Left renal pelvis (tissue), 4 donors: ENCODE measurements around the gene PHF14. TPM values are rescaled to one million over a fixed set of nuclear protein-coding genes. Genes with fewer than 3 reads are reported as not detected.

Experiments
- DNase-seq, 4 donors: peaks; one replicate each; pipeline ENCODE4 v3.0.0-alpha.2; 2013; ENCODE audit warnings: low read depth in 4 of 4, low spot score in 3 of 4
- polyA plus RNA-seq, 4 donors: library from polyadenylated mRNA; unstranded; fragments of 120-200 nt; gene quantifications; one replicate each; pipeline ENCODE4 v1.2.1, GENCODE V29; 2013; ENCODE audit not compliant: insufficient read length in 4 of 4

Gene PHF14
- polyA plus RNA-seq, 4 donors: 64.3 to 78.6 (median 75.3) TPM

DNA sequence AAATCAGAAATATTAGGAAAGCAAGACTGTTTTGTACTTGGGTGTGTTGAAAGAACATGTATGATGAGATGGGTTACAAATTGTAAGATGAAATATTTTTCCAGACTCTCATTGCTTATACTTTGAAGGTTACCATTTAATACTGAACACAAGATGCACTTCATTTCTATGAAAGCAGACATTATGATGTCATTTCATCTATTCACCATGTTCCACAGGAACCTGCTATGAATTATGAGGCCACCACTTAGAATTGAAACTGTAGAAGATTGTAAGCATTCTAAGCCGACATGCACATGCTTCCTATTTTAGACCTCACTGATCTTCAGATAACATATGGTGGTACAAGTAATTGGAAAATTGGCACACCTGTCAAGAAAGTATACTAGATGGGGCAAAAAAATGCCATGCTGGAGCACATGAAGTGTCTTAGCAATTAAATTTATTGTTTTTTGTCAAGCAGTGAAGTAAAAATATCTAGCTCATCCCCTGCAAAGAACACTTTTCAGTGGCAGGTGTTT lies 195.0 kb downstream of the PHF14 start:
- DNase-seq: no peak

DNA sequence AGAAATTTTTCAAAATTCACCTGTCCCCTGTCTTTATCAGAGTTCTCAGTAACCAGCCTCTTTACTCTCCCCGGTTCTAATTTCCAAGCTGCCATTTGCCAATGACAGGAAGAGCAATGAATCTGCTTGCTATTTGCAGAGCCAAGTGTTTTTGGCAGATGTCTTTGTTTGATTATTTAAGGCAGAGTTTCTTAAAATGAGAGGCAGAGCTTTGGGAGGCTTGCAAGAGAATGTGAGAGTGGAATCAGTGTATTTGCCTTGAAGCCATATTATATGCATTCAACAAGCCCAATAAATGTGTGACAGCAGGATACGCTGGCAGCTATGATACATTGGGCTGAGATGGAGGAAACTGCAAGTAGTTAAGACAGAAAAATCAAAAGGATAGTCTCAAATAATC lies 196.5 kb downstream of the PHF14 start:
- DNase-seq: no peak

DNA sequence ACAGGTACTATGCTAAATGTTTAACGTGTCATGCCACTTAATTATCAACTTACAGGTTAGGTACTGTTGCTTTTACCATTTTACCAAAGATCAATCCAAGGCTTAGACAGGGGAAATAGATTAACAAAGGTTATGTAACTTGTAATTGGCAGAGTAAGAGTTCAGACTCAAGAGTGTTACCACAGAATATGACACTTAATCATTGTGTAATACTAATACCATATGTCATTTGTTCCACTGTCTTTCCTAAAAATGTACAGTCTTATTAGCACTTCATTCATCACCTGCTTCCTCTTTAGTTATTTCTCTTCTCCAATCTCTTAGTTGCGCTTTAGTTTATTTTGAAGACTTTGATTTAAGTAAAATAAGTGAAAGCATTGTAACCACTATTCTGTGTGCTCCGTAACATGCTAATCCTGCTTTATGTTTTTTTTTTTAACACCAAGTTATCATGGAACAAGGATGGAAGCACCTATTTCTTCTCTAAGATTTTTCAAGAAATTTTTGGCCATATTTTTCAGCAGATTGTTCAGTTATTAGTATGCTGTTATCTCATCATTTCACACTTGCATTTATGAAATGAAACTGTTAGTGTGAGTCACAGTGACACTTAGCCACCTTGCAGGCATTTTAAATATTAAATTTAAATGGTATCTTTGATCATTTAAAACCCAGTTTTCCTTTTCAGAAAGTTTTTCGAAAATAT lies 197.3 kb downstream of the PHF14 start:
- no peak for DNase-seq

DNA sequence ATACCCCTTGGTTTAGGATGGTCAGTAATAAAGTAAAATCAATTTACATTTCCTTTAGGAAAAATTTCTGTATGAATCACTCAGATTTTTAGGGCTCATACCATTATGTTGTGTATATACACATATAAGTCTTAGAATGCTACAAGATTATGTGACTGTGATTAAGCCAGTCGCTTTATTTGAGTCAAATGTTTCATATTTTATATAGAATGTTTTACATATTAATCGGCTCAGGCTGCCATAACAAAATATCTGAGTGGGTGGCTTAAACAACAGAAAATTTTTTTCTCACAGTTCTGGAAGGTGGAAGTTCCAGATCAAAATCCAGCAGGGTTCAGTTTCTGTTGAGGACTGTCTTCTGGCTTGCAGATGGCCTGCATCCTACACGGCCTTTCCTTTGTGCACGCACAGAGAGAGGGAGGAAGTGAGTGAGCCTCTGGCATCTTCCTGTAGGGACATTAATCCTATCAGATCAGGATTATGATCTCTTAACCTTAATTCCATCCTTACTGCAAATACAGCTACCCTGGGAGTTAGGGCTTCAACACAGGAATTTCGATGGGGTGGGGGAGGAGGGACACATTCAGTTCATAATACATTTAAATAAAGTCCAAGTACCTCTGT lies 198.0 kb downstream of the PHF14 start:
- DNase-seq: no peak

DNA sequence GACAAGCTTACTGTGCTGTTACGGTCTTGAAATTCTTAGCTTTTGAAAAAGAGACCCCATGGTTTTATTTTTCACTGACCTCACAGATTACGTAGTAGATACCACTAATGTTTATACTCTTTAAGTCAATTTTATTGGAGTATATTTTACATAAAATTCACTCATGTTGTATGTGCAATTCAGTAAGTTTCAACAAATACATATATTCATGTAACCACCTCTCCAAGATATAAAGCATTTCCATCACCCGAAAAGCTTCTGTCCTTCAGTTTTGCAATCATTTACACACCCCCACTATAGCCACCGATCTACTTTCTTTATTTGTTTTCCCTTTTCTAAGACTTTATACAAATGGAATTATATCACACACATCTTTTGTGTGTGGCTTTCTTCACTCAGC lies 199.2 kb downstream of the PHF14 start:
- DNase-seq: no peak

DNA sequence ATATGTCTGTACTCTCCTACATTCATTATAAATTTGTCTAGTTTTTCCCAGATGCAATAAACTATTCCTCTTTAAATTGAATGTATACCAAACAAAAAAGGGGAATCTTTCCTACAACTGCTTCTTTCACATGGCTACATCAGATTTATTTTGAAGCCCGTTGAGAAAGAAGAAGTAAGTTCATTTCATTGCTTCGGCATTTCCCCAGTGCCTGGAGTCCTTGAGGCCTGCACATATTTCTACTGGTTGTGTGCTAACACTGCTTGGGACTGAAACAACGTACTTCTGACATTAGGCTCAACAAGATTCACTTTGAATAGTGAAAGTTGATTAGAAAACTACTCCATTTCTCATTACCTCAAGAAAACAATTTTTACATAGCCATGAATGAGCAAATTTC lies 201.7 kb downstream of the PHF14 start:
- no peak for DNase-seq

DNA sequence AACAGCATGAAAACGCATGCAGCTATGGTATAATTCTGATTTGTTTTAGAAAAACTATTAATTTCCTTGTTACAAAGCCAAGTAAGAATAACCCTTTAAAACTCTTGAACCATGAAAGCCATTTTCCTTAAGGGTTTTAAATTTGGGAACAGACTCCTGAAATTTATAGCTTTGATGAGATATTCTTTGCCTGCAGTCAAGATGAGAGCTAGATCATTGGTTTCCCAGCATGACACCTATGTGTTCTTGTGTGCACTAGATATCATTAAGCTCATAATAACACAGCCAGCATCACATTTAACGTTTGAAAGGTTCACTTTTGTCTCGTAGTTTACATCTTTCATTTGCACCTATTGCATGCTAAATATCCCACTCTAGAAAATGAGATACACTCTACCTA lies 202.2 kb downstream of the PHF14 start:
- no peak for DNase-seq

DNA sequence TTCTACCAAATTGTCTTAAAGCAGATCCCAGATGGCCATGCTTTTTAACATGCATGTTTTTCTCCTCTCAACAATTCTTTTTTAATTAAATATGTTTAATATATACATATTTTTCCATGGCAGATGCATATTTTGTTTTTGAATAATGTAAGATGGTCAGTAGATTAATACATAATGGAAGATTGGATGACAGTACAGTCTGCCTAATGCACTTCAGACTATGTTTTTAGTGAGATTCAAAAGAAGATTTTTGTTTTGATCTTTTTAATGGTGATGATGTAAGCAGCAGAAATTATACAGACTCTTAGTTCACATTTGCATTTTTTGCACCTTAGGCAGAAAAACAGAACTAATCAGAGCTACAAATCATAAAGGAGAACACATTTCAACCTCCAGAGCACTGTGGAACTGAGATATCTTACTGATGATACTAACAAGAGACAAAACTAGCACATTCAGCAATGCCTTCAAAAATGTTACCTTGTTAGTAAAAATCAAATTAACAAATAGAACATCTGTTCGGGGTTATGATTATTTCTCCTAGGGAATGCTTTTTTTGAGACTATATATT lies 203.4 kb downstream of the PHF14 start:
- DNase-seq: no peak

DNA sequence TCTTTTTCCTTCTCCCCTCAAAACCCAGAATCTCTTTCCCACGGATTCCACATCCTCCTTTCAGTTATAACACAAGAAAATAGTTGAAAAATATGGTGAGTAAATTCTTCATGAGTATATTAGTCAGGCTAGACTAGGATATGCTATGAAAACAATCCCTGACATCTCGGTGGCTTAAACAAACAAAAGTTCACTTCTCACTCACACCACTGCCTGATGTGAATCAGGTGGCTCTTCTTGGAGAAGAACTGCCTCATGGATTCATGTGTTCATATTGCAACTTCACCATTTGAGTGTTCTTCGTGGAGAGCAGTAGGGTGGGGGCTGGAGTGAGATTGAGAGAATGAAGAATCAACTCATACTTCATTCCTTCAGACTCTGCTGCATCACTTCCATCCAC lies 204.1 kb downstream of the PHF14 start:
- DNase-seq: no peak

DNA sequence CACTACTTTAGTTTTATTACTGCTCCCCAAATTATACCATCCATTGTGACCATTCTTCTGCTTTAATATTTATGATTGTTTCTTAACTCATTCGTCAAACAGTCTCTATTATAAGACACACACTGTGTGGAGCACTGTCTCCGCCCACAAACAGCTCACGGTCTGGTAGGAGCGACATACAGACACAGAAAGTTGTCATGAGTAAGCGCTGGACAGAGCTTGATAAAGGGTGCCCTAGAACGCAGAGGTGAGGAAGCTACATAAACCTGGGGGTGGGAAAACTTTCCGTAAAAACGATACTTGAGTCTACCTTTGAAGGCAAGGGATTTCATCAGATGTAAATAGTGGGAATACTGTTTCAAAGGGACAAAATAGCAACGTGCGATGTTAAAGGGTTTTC lies 207.9 kb downstream of the PHF14 start:
- DNase-seq: no peak

DNA sequence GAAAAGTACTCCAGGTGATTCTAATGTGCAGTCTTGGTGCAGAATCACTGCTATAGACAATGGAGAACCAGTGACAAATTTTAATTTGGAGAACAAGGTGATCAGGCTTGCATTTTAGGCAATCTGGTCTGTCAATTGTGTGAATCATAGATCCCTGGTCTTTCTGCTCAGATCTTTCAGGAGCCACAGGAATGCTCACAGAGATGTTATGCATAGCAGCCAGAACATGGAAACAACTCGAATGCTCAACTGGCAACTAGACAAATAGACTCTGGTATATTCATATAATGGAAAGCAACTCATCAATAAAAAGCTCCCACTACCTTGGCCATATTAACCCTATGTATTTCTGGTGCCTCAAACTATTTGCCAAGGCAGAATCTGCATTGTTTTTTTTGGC lies 209.1 kb downstream of the PHF14 start:
- no peak for DNase-seq

DNA sequence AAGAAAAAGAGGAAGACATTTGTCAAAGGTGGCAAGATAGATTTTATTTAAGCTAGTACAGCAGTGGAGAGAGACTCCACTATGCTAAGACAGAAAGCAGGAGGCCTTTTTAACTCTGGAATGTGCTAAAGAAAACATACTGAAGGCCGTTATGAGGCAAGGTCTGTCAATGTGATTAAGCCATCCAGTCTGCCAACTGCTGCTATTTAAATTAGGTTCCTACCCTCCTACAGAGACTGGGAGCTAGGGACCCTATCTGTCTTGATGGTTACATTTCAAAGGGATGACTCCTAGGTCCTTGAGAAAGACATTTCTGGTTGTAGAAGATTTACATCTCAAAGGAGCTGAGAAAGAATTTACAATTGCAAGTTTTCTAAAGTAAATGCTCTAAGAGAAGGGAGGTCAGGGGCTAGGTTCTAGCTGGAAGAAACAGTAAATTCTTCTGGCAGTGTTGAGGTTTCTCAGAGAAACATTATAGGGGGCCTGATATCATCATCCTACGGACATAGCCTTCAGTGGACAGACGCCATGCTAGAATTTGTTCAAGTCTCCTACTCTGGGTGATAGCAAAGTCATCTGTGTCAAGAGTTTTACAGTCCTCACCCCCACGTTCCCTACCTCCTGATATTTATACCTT lies 211.6 kb downstream of the PHF14 start:
- DNase-seq: no peak

DNA sequence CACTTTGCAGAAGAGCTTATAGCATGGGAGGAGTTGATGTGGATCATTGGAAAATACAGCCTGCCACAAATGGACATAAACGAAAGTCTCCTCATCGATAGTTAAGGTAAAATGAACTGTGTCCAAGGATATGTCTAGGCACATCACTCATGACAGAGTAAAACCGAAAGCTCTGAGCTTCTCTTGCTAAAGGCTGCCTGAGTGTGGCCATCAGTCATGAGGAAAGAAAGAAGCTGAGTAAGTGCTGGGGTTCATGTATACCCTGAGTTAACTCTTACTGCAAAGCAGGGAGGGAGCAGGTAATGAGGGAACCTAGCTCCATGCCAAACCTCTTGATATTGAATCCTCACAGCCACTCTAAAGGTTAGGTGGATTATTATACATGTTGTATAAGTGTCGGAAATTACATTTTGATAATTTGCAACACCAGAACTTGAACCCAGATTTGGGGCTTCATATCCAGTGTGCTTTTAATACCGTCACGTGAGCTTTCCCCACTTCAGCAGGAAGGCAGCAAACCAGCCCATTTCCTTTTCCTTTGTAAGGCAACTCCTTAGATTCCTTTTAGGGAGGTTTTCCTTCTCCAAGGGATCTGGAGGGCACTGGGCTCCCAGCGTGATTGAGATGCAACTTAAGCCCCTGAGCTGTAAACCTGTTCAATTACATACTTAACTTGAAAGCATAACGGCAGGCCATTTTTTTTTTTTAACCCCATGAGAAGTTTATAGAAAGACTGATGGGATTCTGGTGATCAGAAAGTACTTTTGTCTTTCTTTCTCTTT lies 215.0 kb downstream of the PHF14 start:
- no peak for DNase-seq

DNA sequence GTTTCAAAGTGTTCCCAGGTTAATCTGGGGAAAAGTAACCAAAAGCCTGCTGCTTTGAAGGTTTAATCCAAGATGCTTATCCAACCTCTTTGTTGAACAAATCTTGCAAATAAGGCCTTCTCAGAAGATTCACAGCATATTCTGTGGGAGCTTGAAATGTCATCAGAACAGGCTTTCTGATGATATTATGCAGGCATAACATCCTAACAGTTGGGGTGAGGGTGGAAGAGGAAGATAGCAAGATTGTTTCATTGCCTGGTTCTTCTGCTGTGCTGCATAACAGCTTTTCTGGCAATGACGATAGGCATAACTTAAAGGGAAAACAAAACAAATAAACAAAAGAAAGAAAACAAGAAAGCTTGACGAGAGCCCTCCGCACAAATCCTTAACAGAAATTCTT lies 217.4 kb downstream of the PHF14 start:
- no peak for DNase-seq

DNA sequence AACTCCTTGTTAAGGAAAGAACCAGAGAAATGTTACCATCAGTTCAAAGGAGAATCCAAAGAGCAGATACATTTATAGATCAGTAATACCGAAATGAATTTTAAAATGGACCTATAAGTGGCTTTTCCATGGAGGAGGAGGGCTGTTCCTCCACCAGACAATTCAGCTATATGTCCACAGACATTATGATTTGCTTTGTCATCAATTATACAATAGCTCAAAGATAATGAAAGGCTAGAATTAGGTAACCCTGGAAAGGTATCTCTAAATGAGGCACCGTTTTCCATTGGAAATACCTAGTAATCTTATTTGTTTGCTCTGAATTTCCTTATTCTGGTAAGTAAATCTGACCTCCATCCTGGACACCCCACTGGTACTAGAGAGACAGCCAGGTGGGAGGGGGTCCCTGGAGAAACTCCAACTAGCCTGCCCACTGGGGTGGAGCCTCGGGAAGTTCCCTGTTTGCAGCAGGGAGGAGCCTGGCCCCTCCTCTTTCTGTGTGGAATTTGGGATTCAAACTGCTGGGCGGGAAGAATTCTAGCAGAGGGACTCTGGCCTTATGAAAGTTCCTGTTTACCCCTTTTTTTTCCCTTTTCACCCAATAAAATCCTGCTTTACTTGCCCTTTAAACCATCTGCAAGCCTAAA lies 218.0 kb downstream of the PHF14 start:
- DNase-seq: no peak

DNA sequence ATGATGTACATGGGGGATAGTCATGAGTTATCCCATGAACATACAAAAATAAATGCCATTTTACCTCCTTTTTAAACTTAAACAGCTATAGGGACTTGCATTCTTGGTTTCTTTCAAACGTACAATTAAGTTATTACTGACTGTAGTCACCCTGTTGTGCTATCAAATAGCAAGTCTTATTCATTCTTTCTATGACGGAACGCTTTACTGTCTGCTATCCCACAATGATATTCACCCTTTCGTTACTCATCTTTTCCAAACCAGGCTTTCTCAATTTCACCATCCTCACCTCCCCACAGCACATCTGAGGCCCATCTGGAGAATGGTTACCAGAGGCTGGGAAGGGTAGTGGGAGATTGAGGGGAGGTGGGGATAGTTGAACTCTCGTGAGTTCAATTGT lies 218.8 kb downstream of the PHF14 start:
- no peak for DNase-seq

DNA sequence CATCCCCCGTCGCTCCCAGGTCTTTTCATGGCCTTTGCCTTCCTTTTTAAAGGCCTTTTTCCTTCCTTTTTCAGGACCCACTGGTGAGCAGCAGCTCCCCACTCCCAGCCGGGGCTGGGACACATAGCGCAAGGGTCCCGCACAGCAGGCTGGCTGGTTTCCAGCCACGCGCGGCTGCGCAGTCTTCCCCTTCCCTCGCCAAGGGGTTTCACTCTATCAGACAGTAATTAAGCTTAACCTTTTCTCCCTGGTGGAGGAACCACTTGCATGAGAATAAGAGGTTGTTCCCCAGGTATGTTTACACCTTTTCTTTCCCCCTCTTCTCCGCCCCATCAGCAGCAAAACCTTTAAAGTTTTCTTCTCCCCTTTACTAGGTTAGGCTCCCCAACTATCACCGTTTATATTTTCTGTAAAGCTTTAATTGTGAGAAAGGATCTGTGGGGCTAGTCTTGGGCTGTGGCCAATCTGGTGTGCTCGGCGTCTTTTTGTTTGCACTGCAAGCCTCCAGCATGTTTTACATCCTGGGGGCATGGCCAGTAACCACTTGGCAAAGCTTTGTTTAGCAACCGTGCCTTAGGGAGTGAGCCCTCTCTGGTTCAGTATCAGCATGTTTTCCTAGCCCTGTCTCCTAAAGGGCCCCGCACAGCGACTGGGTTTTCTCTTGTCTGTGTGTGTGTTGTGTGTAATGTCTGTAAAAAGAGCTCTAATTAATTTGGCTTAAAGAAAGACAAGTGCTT lies 219.6 kb downstream of the PHF14 start:
- DNase-seq: no peak

DNA sequence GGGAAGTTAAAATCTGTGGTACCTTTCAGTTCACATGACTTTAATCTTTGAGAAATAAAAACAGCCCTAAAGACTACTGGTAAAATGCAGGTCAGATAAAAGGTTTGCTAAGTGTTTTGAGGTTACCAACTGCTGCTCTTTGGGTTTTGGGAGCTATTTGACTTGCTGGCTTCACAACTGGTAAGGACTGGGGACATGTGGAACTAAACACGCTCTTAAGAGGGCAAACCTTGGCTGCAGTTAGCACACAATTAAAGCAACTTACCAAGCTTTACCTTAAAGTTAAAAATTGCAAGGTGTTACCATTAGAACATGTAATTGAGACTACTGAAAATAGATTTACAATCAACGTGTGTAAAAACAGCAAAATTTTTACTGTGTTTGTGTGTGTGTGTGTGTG lies 220.2 kb downstream of the PHF14 start:
- DNase-seq: no peak

DNA sequence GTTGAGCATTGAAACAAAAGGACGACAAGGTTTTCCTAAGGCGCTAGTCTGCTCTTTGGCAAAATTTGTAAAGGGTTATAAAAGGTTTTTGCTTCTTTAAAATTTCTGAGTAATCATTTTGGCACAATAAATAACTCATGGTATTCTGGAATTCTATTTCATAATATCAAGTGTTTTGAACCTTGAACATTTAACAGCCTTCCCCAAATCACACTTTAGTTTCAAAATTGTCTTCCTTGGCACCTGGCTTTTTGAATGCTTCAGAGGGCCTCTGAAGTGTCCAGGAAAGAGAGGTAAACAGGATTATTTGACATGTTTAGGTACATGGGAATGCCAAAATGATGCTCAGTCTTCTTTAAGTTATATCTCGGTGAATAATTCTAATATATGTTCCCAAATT lies 220.8 kb downstream of the PHF14 start:
- DNase-seq: no peak

DNA sequence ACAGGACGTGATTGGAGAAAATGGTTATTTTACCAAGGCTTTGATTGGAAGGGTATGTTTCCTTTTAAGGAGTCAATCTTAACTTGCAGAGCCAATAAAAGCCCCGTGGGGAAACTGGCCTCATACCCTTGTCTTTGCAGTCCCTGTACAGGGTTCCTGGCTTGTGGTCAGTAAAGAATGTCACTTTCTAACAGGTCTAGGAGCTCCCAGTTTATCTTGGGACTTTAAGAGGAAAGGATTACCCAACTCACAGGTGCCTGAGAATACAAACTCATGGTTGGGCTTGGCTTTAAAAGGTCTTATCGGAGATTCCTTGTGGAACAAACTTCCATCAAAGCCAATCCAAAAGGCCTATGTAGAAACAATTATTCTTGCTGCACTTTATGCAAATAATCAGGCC lies 221.8 kb downstream of the PHF14 start:
- DNase-seq: no peak
